OCI-LY1 (cell line): Measurements from ENCODE around the gene RFC1.
"Not testable (repeated sequence)": the region's sequence is repeated elsewhere in the genome, so short reads cannot be mapped to it uniquely, and the experiment has no call there.

Source experiments
- H2AFZ ChIP-seq: fragments of 200-600 bp; sonication (generic), shearing (Covaris generic); 2 replicates; pipeline ENCODE4 v1.6.0; 2014; ENCODE audit warnings: antibody characterized with exemption, mild to moderate bottlenecking, low read length
- H3F3A ChIP-seq: fragments of 200-600 bp; sonication (generic), shearing (Covaris generic); 2 replicates; pipeline ENCODE4 v1.6.0; 2014; ENCODE audit warnings: mild to moderate bottlenecking, antibody characterized with exemption, low read length, moderate library complexity; ENCODE audit not compliant: insufficient read depth
- H3K27ac ChIP-seq: fragments of 200-600 bp; sonication (generic); 2 replicates; pipeline ENCODE4 v1.5.1; 2014; ENCODE audit warnings: low read length, mixed run types, mild to moderate bottlenecking, low read depth; ENCODE audit not compliant: poor library complexity, severe bottlenecking
- H3K27me3 ChIP-seq: fragments of 200-600 bp; sonication (generic); 2 replicates; pipeline ENCODE4 v1.6.0; 2014; ENCODE audit warnings: antibody characterized with exemption, mild to moderate bottlenecking, low read length, moderate library complexity; ENCODE audit not compliant: insufficient read depth
- H3K36me3 ChIP-seq: fragments of 200-600 bp; sonication (generic); 2 replicates; pipeline ENCODE4 v1.6.1; 2014; ENCODE audit warnings: mild to moderate bottlenecking, antibody characterized with exemption, low read length, moderate library complexity, mixed read lengths; ENCODE audit not compliant: insufficient read depth
- H3K4me1 ChIP-seq: fragments of 200-600 bp; sonication (generic); 2 replicates; pipeline ENCODE4 v1.5.1; 2014; ENCODE audit warnings: mild to moderate bottlenecking, low read length, moderate library complexity; ENCODE audit not compliant: insufficient read depth, severe bottlenecking
- H3K4me2 ChIP-seq: fragments of 200-600 bp; sonication (generic), shearing (Covaris generic); 2 replicates; pipeline ENCODE4 v1.6.1; 2014; ENCODE audit warnings: low read length
- H3K4me3 ChIP-seq: fragments of 200-600 bp; sonication (generic); 2 replicates; pipeline ENCODE4 v1.5.1; 2014; ENCODE audit warnings: low read length, low read depth, mild to moderate bottlenecking, mixed read lengths; ENCODE audit not compliant: poor library complexity, severe bottlenecking
- H3K79me2 ChIP-seq: fragments of 200-600 bp; shearing (Covaris generic); 2 replicates; pipeline ENCODE4 v1.6.1; 2016; ENCODE audit warnings: mixed run types, low read length, mixed read lengths; ENCODE audit not compliant: insufficient read depth
- H3K9ac ChIP-seq: fragments of 200-600 bp; sonication (generic), shearing (Covaris generic); 2 replicates; pipeline ENCODE4 v1.6.1; 2014; ENCODE audit warnings: mild to moderate bottlenecking, low read length, mixed read lengths
- H3K9me2 ChIP-seq: fragments of 200-600 bp; sonication (generic), shearing (Covaris generic); 2 replicates; pipeline ENCODE4 v1.6.1; 2014; ENCODE audit warnings: low read depth, mild to moderate bottlenecking, low read length, mixed read lengths
- H3K9me3 ChIP-seq: fragments of 200-600 bp; shearing (Covaris generic); 2 replicates; pipeline ENCODE4 v1.6.1; 2014; ENCODE audit warnings: low read length, mixed read lengths
- H4K20me1 ChIP-seq: fragments of 200-600 bp; sonication (generic), shearing (Covaris generic); 2 replicates; pipeline ENCODE4 v1.6.0; 2016; ENCODE audit warnings: mild to moderate bottlenecking, low read length; ENCODE audit not compliant: insufficient read depth
- EZH2 ChIP-seq: fragments of 200-600 bp; sonication (generic), shearing (Covaris generic); IDR thresholded peaks from 2 replicates; pipeline ENCODE4 v1.8.0; 2017; ENCODE audit warnings: borderline replicate concordance, mixed run types, mild to moderate bottlenecking, antibody characterized with exemption, low read length, moderate library complexity, mixed read lengths
- TF ChIP-seq, protein P1 (sequence below): fragments of 200-600 bp; sonication (generic), shearing (Covaris generic); IDR thresholded peaks from 2 replicates; pipeline ENCODE4 v1.5.1; 2017; ENCODE audit warnings: mild to moderate bottlenecking, antibody characterized with exemption, low read length, moderate library complexity, mixed read lengths

RFC1 gene

DNA sequence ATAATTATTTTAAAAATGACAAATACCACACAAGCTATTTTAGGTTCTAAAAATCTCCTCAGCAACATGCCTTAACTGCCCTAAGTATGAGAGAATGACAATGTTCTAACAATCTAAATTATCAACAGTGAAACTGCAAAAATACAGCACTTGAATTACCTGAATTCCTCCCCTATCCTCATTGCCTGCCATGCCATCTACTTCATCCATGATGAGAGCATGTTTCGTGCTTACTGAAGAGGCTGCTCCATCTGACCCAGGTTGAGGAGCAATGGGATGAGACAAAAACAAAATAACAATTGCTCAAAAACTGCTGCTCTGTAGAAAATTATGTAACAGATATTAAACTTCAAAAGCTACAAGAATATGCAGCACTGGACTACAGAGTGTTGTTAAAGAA, 63.3 kb downstream of the RFC1 start:
- H3K27ac ChIP-seq, result no peak overlapping the region
- H3K4me2 ChIP-seq, result no peak overlapping the region
- no peaks in the 10 kb centered on the region for H3K79me2 ChIP-seq
- no peaks in the 10 kb centered on the region for H3K9me2 ChIP-seq
- H4K20me1 ChIP-seq, result no peaks in the 10 kb centered on the region
- H3K36me3 ChIP-seq, result peaks cover 89% of the 10 kb centered on the region
- H2AFZ ChIP-seq, result no peak overlapping the region
- H3K4me1 ChIP-seq, result no peaks in the 10 kb centered on the region
- TF ChIP-seq, protein P1, sequence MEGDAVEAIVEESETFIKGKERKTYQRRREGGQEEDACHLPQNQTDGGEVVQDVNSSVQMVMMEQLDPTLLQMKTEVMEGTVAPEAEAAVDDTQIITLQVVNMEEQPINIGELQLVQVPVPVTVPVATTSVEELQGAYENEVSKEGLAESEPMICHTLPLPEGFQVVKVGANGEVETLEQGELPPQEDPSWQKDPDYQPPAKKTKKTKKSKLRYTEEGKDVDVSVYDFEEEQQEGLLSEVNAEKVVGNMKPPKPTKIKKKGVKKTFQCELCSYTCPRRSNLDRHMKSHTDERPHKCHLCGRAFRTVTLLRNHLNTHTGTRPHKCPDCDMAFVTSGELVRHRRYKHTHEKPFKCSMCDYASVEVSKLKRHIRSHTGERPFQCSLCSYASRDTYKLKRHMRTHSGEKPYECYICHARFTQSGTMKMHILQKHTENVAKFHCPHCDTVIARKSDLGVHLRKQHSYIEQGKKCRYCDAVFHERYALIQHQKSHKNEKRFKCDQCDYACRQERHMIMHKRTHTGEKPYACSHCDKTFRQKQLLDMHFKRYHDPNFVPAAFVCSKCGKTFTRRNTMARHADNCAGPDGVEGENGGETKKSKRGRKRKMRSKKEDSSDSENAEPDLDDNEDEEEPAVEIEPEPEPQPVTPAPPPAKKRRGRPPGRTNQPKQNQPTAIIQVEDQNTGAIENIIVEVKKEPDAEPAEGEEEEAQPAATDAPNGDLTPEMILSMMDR, result no peak
- no peak for TF ChIP-seq EZH2
- no peaks in the 10 kb centered on the region for H3K27me3 ChIP-seq
- no peaks in the 10 kb centered on the region for H3F3A ChIP-seq
- peaks cover under 1% of the 10 kb centered on the region; the same call in 1 of the 2 replicates for H3K9me3 ChIP-seq
- H3K4me3 ChIP-seq, result no peak overlapping the region
- no peak overlapping the region for H3K9ac ChIP-seq

DNA sequence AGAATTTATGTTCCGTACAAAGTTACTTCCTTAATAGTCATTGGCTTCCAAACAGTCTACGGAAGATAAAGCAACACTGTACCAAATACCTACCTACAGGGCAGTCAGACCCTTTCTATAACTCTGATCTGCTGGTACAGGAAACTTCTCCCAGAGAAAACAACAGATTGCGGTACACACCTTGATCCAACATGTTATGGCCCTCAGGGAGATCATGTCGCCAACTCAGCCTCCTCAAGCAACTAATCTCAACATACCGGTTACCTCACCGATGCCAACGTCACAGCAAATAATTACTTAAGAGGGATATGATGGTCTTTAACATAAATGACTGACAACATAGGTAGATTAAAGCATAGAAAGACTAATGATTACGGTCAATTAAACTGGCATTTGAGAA, 70.4 kb downstream of the RFC1 start:
- H3K4me3 ChIP-seq, result no peak overlapping the region
- H3K27ac ChIP-seq, result no peak overlapping the region
- no peaks in the 10 kb centered on the region for H3K4me1 ChIP-seq
- no peaks in the 10 kb centered on the region for H3K27me3 ChIP-seq
- no peaks in the 10 kb centered on the region for H3K79me2 ChIP-seq
- peaks cover 79% of the 10 kb centered on the region for H3K36me3 ChIP-seq
- TF ChIP-seq, protein P1, result no peak
- TF ChIP-seq EZH2, result no peak
- no peaks in the 10 kb centered on the region for H4K20me1 ChIP-seq
- H2AFZ ChIP-seq, result no peak overlapping the region
- H3K9me3 ChIP-seq, result peaks cover 4% of the 10 kb centered on the region; the same call in 1 of the 2 replicates
- no peaks in the 10 kb centered on the region for H3F3A ChIP-seq
- no peak overlapping the region for H3K4me2 ChIP-seq
- no peaks in the 10 kb centered on the region for H3K9me2 ChIP-seq
- no peak overlapping the region for H3K9ac ChIP-seq

- not testable (repeated sequence) for H3K9me2 ChIP-seq, H2AFZ ChIP-seq, H3K79me2 ChIP-seq, H3K4me2 ChIP-seq, H4K20me1 ChIP-seq, H3K9ac ChIP-seq, H3K4me1 ChIP-seq, H3K27ac ChIP-seq, H3K9me3 ChIP-seq, H3K4me3 ChIP-seq, H3K27me3 ChIP-seq, H3F3A ChIP-seq
- peaks cover 81% of the 10 kb centered on the region for H3K36me3 ChIP-seq
Observed at GRCh38 chr4:39292433-39292832, 73.7 kb downstream of the RFC1 start.

DNA sequence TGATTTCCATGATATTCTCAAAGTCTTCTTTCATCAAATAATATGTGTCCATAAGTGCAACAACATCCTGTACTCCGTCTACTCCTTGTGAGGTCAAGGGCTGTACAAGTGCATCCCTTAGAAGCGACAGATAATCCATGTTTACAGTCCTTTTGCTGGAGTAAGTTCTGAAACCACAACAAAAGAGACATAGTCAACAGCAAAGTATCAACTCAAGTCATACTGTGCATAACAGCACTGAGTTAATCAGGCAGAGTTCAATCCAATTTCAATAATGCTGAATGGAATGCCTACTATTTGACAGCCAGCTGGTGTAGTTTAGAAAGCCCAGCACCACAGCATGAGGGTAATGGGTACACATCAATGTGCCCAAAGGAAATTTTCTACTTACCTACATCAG, 74.5 kb downstream of the RFC1 start:
- H3K4me2 ChIP-seq, result no peak overlapping the region
- no peaks in the 10 kb centered on the region for H3K4me1 ChIP-seq
- H3K79me2 ChIP-seq, result no peaks in the 10 kb centered on the region
- no peak overlapping the region for H2AFZ ChIP-seq
- no peaks in the 10 kb centered on the region for H4K20me1 ChIP-seq
- TF ChIP-seq, protein P1, result no peak
- TF ChIP-seq EZH2, result no peak
- no peak overlapping the region for H3K9ac ChIP-seq
- peaks cover 88% of the 10 kb centered on the region for H3K36me3 ChIP-seq
- H3F3A ChIP-seq, result no peaks in the 10 kb centered on the region
- no peaks in the 10 kb centered on the region for H3K9me3 ChIP-seq
- no peak overlapping the region for H3K4me3 ChIP-seq
- H3K27ac ChIP-seq, result no peak overlapping the region
- no peaks in the 10 kb centered on the region for H3K27me3 ChIP-seq
- no peaks in the 10 kb centered on the region for H3K9me2 ChIP-seq
